GM21367 (cell line): Measurements from ENCODE around the gene USP54.

Experiments used
- ATAC-seq: cut with Tn5 transposase; IDR thresholded peaks from one replicate; pipeline ENCODE4 v1.9.1; 2021; ENCODE audit not compliant: unreplicated experiment

Gene USP54

DNA sequence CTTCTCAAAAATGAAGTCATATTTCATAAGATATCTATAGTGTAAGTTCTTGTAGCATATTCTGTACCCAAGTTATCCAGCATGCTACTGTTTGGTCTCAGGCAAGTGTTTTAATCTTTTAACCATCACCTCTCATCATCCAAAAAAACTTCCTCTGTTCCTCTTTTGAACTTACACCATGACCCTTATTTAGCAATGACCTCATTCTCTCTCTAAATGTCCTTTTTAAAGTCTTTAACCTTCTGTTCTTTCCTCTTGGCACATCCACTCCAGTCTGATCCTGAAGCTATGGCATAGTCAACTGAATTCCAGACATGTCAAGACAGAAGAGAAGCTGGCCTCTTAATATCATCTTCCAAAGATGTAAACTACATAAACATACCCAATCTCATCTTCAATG lies 121.6 kb downstream of the USP54 start:
- no peak for ATAC-seq

DNA sequence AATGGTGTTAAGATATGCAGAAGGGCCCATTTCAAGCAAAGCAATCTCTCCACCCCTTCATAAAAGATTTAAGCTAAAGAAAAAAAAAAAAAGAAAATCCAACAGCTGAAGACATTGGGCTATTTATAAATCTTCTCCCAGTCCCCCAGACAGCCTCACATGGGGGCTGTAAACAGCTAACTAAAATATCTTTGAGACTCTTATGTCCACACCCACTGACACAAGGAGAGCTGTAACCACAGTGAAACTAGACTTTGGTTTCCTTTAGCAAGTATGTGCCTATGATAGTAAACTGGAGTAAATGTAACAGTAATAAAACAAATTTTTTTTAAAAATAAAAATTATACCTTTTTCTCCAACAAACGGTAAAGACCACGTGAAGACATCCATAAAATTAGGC lies 123.9 kb downstream of the USP54 start:
- ATAC-seq = no peak

DNA sequence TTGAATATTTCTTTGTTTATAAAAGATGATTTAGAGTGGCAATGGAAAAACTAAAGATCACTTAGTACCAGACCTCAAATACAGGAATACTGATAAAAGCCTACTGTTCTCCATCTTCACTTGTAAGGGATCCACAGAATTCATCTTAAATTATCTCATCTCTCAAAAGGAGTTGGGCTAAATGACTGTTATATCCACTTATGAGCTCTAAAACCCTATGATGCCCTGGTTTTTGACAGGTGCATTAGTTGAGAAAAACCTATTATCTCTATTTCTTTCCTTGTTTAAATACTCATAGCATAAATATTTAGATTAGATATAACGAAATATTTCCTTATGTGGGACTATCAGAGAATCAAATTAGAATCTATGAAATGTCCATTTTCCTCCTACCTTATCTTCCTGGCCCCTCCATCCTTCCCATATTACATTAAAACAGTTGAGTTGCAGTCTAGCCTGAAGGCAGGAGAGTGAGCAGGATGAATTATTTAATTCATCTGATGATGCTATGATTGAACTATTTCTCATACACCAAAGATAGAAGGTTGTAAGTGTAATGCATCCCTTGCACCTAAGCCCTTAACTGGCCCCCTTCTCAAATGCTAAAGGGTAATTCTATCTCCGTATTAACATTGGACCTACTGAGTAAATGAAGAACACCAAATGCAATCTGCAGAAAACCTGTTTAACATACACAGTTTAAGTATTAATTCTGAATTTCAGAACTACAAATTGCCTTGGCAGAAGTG lies 125.0 kb downstream of the USP54 start:
- ATAC-seq = no peak

DNA sequence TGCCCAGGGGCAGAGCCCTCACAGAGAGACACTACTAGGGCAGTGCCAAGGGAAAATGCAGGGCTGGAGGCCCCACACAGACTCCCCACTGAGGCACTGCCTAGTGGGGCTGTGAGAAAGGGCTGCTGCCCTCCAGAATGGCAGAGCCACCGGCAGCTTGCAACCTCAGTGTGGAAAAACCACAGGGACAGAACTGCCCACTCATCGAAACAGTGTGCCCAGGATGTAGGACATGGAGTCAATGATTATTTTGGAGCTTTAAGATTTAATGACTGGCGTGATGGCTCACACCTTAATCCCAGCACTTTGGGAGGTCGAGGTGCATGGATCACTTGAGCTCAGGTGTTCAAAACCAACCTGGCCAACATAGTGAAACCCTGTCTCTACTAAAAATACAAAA lies 130.2 kb downstream of the USP54 start:
- ATAC-seq = no peak

DNA sequence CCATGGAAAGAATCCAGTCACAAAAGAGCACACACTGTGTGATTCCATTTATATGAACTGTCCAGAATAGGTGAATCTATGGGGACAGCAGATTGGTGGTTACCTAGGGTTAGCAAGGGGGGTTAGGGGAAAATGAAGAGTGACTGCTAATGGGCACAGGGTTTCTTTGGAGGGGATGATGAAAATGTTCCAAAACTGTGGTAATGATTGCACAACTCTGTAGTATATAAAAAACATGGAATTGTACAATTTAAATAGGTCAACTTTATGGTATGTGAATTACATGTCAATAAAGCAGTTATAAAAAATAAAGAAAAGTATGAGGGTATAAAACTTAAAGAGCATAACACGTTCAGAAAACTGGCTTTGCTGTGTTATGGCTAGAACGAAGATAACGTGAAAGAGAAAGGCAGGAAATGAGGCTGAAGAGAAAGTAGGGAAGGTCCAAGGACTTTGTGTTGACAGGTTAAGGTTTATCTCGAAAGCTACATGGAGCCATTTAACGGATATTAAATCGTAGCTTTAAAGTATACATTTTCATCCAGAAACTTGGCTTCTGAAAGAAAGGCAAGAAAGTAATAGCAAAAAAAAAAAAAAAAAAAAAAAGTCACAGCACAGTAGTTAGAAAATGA lies 131.3 kb downstream of the USP54 start:
- ATAC-seq = no peak

DNA sequence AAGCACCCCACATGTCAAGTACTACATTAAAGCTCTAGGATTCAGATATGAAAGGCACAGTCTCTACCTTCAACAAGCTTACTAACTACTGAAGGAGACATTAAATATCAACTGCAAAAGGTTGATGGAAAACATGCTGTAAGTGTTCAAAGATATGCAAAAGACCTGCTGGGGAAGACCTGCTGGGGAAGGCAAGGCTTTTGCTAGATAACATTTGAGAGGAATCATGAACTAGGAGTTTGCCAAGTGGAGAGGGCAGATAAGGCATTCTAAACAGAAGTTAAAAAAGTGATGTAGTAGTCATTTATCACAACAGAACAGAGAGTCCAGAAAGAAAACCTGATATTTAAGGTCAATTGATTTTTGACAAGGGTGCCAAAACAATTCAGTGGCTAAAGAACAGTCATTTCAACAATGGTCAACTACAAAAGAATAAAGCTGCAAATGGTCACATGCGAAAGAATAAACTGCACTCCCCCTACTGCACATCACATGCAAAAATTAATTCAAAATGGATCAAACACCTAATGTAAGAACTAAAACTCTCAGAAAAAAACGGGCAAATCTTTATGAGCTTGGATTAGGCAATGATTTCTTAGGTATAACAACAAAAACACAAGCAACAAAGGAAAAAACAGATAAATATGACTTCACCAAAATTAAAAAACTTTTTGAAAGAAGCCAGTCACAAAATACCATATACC lies 134.8 kb downstream of the USP54 start:
- ATAC-seq = no peak

- ATAC-seq = no peak
Measured at GRCh38 chr10:73449113-73449512, 142.0 kb downstream of the USP54 start.

DNA sequence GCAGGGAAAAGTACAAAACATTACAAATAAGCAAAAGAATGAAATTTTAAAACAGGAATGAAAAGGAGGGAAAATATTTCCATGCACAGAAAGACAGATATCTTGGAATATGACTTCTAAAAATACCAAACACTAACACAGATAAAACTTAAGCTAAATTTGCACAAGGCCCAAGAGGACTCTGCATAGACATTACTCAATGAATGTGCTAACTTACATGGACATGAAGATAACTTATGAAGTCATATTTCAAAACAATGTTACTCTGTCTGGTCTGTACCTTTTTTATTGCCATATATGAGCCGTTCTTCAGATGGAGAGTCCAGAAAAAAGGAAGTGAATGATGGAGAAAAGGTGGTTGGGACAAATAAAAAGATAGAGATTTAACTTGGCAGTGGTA lies 142.8 kb downstream of the USP54 start:
- ATAC-seq = no peak
